ENCODE data around the gene LMTK2.
"Not testable (repeated sequence)": the region's sequence is repeated elsewhere in the genome, so short reads cannot be mapped to it uniquely, and the experiment has no call there.

The LMTK2 gene

DNA sequence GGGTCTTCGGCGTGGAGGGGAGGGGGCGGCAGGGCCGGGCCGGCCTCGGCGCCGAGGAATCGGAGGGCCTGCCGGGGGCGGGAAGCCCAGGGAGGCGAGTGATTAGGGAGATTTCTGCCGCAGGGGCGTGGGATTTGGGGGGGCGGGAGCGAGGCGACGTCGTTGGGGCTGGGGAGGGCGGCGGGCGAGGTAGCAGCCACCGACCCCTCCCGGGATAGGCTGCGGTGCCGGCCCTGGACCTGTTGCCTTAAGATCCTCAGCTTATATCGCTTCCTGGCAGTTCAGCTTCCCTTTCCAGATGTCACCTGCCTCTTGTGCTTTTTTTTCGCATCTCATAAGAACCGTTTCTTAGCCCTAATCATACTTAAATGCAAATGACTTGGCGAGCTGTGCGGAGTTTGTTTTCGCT is 655 bp downstream of the LMTK2 start:
- no peak for DNase-seq

DNA sequence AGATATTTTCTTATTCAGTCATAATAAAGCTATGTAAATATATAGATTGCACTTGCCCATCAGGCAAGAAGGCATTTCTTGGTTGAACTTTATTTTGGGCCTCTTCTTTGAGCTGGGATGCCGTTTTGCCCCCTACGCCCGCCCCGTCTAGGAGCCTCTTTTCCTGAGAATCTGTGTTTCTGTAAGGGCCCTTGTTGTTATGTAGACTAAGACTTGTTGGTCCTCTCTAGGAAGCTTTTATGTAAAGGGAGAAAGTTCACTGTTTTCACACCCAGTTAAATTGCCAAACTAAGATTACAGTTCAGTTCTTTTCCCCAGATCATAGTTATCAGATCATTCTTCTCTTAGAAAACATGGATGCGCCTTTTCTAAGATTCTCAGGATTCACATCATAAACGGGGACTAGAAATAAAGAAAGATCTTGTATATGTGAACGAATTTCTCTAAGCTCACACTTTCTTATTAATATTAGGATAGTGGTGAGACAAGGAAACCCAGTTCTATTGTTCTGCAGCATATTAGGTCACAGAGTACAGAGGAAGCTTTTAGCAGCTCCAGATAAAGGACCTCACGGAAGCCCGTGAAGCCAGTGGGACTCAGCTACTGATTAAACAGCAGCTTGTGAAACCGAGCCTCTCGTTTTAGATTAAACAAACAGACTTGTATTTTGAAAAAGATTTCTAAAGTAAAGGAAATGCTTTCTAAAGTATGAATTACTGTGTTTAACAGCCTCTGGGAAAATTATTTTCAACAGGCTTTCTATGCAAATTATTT is 3.8 kb downstream of the LMTK2 start:
- DNase-seq, result no peak

DNA sequence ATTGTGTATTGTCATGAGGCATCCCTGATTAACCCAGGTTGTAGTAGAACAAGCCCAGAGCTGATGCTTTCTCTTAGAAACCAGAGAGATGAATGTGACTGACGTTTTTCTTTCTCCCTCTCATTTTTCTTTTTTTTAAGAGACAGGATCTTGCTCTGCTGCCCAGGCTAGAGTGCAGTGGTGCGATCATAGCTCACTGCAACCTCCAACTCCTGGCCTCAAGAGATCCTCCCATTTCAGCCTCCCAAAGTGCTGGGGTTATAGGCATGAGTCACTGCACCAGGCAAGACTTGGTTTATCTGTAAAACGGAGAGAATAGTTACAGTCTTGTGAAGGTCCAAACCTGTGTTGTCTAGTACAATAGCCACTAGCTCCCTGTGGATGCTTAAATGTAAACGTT is 5.4 kb downstream of the LMTK2 start:
- no peak for DNase-seq

DNA sequence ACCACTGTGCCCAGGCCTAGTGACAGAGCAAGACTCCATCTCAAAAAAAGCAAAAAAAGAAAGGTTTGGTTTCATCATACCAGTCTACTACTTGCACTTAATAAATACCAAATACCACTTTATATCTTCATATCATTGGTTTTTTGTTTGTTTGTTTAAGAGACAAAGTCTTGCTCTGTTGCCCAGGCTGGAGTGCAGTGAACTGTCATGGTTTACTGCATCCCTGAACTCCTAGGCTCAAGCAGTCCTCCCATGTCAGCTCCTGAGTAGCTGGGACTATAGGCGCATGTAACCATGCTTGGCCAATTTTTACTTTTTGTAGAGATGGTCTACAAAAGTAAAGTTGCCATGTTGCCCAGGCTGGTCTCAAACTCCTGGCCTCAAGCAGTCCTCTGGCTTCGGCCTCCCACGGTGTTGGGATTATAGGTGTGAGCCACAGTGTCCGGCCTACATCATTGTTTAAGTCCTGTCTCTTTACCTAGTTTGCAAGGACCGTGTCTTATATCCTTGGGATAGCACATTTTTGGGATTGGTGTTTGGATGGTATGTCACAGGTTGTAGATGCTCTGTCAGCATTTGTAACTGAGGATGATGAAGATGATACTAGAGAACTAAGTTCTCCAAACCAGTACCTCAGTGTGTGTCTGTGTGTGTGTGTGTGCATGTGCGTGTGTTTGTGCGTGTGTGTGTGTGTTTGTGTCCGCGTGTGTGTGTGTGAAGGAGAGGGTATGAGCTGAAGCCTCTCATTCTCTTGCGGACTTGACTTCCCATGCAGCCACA is 9.3 kb downstream of the LMTK2 start:
- DNase-seq, result no peak

DNA sequence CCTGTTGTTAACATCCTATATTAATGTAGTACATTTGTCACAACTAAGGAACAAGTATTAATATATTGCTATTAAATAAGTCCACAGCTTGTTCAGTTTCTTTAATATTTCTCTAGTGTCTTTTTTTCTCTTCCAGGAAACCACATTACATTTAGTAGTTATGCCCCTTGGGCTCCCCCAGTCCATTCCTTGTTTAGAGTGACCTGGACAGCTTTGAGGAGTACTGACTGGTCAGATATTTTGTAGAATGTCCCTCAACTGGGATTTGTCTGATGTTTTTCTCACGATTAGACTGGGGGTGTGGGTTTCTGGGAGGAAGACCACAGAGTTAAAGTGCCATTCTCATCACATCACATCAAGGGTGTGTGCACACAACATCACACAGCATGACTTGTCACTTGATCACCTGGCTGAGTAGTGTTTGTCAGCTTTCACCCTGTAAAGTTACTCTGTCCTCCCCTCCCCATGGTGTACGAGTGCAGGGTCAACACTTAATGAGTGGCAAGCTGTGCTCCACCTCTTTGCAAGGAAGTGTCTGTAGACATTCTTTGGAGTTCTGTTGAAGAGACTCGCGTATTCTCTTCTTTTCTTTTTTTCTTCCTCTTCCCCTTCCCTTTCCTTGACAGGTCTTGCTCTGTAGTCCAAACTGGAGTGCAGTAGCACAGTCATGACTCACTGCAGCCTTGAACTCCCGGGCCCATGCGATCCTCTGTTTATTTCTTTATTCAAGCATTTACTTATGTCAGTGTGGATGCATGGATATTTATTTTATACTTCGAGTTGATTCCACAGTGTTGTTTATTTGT is 10.2 kb downstream of the LMTK2 start:
- no peak for DNase-seq

DNA sequence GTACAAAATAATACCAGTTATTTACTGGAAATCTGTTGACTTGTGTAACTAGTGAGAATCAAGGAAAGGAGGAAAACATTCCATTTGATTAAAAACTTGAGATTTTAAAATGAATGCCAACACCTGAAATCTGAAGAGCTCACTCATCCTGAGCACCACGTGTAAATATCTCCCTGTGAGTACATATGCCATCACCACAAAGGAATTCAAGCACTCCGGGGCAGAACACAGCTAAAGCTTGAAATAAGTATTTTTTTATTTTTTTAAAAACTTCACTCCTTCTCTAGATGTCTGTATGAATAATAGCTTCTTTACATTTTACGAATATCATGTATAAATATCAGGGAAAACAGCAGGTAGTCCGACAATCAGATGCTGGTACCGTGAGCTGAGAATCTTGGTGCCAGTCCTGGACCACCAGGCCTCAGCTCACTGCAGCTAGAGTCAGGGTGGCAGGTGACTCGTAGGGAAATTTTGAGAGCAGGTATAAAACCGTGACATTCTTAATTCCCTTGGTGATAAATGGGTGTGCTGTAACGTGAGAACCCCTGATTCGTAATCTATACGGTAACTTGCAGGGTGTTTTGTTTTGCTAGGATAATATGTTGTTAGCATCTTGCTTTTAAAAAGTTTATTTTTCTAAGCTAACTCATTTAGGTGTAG is 12.7 kb downstream of the LMTK2 start:
- DNase-seq, result no peak

DNA sequence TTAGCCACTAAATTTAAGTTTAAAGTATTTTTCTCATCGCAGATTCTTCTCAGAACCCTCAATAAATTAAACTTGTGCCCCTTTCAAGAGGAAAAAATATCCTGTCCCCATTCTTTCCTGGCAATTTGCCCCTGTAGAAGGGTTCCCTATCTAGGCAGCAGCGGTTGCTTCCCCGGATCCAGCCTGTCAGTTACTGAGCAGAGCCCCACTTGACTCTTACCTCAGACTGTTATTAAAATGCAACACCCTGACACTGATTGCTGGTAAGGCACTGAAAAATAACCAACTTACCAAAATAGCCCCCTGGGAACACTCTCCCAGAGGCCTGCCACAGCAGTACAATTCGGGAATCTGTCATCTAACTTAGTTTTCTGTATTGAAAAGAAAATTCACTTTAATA is 13.9 kb downstream of the LMTK2 start:
- DNase-seq, result no peak

DNA sequence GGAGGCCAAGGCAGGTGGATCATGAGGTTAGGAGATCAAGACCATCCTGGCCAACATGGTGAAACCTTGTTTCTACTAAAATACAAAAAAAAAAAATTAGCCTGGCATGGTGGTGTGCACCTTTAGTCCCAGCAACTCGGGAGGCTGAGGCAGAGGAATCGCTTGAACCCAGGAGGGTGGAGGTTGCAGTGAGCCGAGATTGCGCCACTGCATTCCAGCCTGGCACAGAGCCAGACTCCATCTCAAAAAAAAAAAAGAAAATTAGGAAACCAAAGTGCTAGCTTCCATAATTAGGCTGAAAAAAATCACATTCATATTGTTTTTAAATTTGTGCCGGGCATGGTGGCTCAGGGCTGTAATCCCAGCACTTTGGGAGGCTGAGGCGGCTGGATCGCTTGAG is 14.7 kb downstream of the LMTK2 start:
- not testable (repeated sequence) for DNase-seq

DNA sequence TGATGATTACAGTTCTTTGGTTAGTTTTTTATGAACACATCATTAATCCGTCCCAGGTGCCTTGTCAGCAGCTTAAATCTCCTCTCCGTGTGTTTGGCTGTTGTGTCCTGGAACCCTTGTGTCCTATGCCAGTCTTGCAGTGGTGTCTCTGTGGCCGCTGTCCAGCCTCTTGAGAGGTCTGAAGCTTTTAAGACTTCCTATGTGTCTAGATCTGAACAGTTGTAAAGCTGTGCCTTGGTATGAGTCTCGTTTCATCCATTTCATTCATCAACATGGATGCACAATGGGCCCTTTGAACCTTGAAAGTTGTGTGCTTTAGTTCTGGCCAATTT is 16.7 kb downstream of the LMTK2 start:
- no peak for DNase-seq

DNA sequence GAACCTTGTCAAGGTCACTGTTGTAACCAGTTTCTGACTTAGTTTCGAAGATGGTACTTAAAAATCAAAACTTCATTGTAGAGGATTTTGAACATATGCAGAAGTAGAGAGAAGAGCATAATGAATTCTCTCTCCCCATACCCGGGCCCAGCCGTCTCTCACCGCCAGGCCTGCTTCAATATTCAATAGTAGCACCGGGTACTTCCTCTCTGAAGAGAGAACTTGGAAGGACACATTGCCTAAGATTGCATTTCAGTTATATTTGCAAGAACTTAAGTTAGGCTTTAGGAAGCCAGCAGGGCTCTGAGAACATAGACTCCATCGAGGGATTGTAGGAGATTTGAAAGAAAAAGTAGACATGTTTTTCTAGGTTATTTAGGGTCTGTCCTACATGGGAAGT is 19.1 kb downstream of the LMTK2 start:
- DNase-seq, result no peak

DNA sequence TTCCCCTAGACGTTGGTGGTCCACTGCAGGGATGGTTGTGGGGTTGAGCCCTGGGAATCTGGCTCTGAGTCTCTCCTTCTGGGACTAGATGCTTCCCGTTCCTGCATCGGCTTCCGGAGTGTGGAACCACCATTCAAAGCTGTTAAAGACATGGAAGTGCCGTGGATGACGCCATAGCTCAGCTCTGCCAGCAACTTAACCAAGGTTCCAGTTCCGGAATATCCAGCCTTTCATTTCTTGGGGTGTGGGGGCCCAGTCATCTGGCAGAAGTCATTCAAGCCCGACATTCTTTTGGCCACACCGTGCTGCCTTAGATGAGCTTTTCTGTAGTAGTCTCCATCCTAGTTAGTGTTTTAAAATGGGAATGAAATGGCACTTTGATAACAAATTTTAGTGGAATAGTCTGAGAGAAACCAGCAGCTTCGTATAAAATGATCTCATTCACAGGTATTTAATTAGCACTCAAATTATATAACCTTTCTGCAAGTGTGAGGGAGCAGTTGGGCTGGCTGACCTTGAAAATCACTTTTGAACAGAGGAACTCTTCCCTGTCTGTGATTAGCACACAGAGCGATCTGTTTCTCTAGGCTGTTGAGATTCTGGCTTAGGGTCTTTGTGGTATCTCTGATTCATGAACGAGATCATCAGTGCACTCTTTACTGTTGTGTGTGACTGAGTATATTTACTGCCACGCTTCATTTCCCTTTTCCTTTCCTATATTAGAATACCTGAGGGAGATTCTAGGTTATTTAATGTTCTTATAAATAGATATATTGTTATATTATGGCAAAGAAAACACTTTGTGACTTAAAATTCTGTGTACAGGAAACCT is 19.9 kb downstream of the LMTK2 start:
- no peak for DNase-seq

DNA sequence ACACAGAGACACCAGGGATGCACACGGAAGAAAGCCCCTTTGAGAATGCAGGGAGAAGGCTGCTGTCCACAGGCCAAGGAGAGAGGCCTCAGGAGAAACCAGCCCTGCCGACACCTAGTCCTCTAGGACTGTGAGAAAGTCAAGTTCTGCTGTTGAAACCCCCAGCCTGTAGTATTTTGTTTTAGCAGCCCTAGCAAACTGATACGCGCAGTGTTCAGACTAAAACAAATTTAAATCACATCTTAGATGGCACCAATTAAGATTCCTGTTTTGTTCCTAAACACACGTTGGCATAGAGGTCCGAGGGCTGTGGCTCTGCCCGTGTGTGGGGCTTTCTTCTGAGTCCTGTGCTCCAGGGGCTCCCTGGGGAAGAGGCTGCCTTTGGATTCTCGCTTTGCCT is 21.7 kb downstream of the LMTK2 start:
- DNase-seq, result no peak

DNA sequence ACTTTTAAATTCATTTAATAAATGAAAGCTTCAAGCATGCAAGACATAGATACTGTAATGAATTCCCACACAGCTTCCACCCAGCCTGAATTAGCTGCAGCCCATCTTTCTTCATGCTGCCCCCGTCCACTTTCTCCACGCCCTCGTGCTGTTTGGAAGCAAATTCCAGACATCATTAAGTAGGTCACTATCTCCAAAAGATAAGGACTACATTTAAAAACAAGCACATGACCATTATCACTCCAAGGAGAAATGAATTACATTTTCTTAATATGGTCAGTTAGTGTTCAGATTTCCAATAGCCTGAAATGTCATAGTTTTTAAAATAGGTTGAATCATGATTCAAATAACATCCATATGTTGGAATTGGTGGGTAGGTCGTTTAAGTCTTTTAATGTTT is 24.3 kb downstream of the LMTK2 start:
- no peak for DNase-seq

DNA sequence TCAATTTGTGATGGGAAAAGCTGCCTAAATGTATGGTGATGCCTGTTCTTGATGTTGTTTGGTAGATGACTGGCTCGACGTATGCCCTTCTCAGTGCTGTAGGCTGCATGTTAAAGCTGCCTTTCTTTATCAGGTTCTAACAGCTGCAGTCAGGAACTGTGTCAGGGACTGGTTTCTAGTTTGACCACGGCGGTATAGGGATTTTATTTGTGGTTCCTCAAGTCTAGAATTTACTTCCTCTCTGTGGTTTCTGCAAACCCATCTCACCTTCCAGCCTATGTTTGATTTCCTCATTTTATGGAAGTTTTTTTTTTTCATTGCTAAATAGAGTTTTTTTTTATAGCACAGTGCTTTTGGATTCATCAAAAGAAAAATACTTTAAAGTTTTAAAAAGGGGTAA is 26.5 kb downstream of the LMTK2 start:
- DNase-seq, result peak; percentile 35

DNA sequence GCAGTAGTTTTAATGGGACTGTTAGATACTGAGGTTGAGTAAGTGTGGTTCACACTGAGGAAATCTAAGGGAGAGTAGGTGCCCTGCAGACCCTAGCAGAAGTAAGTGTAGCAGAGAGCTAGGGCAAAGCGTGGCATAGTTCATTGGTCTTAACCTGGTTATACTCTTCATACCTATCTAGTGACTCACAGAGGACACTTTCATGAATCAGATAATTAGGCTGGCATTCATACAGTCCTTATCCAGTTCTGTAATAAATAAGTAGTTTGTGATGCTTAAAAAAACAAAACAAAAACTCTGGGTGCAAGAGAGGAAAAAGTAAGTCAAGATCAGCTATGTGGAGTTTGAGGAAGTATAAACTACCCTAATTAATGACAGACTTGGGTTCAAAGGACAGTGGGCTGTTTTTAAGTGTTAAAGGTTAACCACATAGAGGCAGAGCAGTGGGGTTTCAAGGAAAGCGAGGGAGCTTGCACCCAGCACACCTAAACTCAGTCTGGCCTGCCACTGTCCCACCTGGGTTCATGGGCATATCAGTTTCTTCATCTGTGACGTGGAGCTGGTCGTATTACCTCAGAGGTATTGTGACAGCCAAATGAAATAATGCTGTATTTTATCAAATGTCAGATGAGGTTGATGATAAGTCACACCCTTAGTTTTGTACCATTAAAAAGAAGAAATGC is 27.1 kb downstream of the LMTK2 start:
- DNase-seq, result no peak

DNA sequence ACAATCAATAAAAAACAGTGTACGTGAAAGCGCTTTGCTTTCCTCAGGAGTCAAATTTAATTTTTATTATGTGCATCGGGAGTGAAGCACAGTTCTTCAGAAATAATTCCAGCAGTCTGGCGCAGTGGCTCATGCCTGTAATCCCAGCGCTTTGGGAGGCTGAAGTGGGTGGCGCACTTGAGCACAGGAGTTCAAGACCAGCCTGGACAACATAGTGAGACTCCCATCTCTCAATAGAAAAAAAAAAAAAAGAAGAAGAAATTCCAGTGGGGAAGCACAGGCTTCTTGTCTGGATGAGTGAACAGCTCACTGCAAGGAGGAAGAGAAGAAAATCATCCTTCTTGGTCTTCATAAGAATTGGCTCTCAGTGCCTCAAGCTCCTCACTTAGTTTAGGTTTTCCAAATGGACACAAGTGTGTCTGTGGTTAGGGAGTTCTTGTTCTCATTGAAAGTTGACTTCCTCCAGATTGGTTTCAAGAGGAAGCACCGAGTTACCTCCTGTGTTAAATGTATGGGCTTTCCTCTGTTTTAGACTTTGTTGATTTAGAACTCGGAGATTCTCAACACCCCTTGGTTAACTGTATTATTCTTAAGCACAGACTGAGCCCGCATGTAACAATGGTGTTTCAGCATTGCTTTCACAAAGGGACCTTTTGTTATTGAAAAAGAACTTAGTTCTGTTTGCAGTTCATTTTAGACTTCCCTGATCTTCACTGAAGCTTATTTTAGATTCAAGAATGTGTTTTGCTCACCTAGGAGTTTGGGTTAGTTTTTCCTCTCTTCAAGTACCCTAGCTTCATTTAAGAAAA is 28.0 kb downstream of the LMTK2 start:
- no peak for DNase-seq

DNA sequence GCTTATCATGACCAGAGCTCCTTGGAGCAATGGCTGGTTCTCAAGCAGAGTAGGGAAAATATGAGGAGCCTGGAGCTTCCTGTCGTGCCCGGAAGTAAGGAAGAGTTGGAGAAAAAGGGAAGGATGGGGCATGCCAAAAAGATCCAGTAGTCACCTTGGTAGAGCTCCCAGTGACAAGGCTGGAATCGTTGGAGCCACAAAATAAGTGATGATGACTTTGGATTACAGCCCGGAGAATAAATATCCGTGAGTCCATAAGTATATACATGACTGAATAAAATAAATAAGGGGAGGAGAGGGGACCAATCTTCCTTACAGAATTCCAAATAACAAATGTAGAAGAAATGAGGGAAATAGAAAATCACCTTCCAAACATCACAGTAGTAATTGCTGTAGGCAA is 29.3 kb downstream of the LMTK2 start:
- no peak for DNase-seq

DNA sequence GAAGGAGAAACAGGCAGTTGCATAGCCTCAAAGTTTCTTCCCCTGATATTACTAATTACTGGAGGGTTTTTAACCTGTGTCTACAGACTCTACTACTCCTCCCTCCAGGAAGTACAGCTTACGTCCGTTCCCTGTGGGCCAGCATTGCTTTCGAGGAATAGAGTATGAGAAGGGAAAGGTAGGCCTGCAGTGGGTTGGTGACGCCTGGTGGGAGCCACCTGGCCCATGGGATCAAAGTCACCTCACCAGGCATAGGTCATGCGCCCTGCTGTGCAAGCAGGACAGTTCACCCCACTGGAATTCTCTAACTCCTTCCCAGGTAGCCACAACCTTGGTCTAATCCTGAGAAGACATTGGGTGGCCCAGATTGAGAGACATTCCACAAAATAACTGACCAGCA is 29.8 kb downstream of the LMTK2 start:
- DNase-seq, result no peak

DNA sequence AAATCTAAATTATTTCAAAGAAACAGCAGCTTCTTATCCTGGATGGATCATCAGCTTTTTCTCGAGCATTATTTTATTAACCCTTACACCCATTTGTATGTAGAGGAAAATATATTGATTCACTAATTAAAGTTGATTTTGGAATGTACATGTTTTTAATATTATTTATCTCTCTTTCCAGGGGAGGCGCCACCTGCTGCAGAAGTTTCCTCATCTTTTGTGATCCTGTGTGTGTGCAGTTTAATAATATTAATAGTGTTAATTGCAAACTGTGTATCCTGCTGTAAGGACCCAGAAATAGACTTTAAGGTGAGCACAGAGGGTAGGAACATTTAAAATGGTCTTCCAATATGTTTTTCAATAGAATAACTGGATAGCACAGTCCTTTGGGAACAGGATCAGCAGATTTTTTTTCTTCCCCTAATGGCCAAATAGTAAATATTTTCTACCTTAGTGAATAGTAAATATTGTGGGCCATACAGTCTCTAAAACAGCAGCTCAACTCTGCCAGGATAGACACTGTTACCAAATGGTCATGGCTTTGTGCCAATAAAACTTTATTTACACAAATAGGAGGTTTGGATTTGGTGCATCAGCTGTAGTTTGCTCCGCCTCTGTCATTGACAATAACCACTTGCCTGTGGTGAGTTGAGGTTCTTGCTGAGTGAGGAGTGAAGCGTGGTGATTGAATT is 30.6 kb downstream of the LMTK2 start:
- DNase-seq, result no peak

DNA sequence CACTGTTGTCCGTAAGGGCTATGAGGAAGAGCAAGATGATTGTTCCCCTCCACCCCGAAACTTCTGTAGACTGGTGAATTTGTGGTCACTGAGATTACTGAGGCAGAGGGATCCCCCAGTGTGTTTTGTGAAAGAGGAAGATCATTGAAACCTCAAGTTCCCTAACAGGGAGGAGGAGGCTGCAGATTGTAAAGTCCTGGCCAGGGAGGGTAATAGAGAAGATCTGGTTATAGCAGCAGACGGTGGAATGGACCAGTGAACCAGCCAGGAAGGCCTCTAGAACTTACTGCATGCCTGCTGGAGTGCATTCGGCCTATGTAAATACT is 31.1 kb downstream of the LMTK2 start:
- DNase-seq, result peak; percentile 56
